Right cardiac atrium (tissue), 5 donors: Measurements from ENCODE around the gene MTRFR. TPM values are rescaled to one million over a fixed set of nuclear protein-coding genes. Genes with fewer than 3 reads are reported as not detected.
A peak's percentile ranks its signal among the peaks of the same experiment; 100 is the strongest.
"Not testable (repeated sequence)": the region's sequence is repeated elsewhere in the genome, so short reads cannot be mapped to it uniquely, and the experiment has no call there.

Experiments used
- ATAC-seq, 2 donors: fragments of 200-7000 bp; cut with Tn5 transposase; one replicate each; pipeline versions ENCODE4 v1.8.0 to v1.9.1; 2020; ENCODE audit warnings: moderate library complexity in 2 of 2, mild to moderate bottlenecking in 1 of 2
- DNase-seq, 3 donors: peaks; one replicate each; pipeline ENCODE4 v3.0.0-alpha.2; 2020
- H3K27ac ChIP-seq: one replicate; pipeline ENCODE4 v1.5.1; 2013; ENCODE audit warnings: mild to moderate bottlenecking, low read length, control low read depth, moderate library complexity
- H3K27me3 ChIP-seq: one replicate; pipeline ENCODE4 v1.6.1; 2013; ENCODE audit not compliant: control insufficient read depth, insufficient read depth
- H3K4me1 ChIP-seq: one replicate; pipeline ENCODE4 v1.6.1; 2013; ENCODE audit warnings: low read length; ENCODE audit not compliant: control insufficient read depth, insufficient read depth
- H3K4me3 ChIP-seq: one replicate; pipeline ENCODE4 v1.5.1; 2013; ENCODE audit warnings: low read length, control low read depth
- H3K9me3 ChIP-seq: one replicate; pipeline ENCODE4 v1.6.1; 2013; ENCODE audit warnings: low read length; ENCODE audit not compliant: control insufficient read depth
- WGBS: extraction: QIAGEN DNeasy Blood & Tissue Kit; methylation state at CpG from one replicate; pipeline ENCODE4 v1.1.7; 2013; 5-methylcytosine and 5-hydroxymethylcytosine counted together
- intact Hi-C, 4 donors: fragments of 100-400 bp; cut with DNase I; formaldehyde crosslinking; loops; one replicate each; pipeline versions ENCODE4 v1.11.0 to v1.14.0; 2022 to 2023
- polyA plus RNA-seq: library from polyadenylated mRNA; stranded (reverse); fragments of 200-250 nt; gene quantifications from one replicate; pipeline ENCODE4 v1.2.3, GENCODE V29; 2013
- total RNA-seq, 4 donors: library from RNA; stranded (reverse); fragmentation: NEBNext Ultra II Directional; extraction: Animal tissue kit (Norgen Biotek cat#: 25700); gene quantifications; one replicate each; pipeline ENCODE4 v1.2.1, GENCODE V29; 2021
- donor health status: healthy with polysubstance abuse.
- donor health status: DM: no; HTN: yes; CAD: no.
- donor health status: DM: no; HTN: no; CAD: no.
- donor health status: DM: no; HTN: yes; CAD: no; lungs with severe emphysema.
- donor health status: DM: yes; HTN: yes; CAD: no.

The MTRFR gene
- total and polyA plus RNA-seq, 5 donors = 9.5 to 14.1 (median 11.3) TPM

- Histone ChIP-seq H3K4me3 (peak overlapping the region; percentile 34), H3K9me3 (no peaks in the 10 kb centered on the region), H3K4me1 (peaks cover 3% of the 10 kb centered on the region), H3K27me3 (no peaks in the 10 kb centered on the region), H3K27ac (no peak overlapping the region)
- 24% methylated on average over 5 of the region's 5 CpGs for WGBS
- intact Hi-C loops = loop anchor here in 3 of 4 donors (5.0 to 10.0 kb wide), 4 partner anchors 187 to 367 kb away; partner anchors contain the start of genes ARL6IP4 (in 1 of the 3) and OGFOD2 (in 1 of the 3)
- no peak for ATAC-seq
- no peak for DNase-seq
These were observed 1.3 kb upstream of the MTRFR start for GRCh38 chr12:123231931-123232330.

GRCh38 chr12:123232472-123232806, 797 bp upstream of the MTRFR start:
- ATAC-seq (peak; percentile 4 to 28), DNase-seq (no peak)
- peaks cover 3% of the 10 kb centered on the region for H3K4me1 ChIP-seq
- peak overlapping the region; percentile 34 for H3K4me3 ChIP-seq
- H3K27ac ChIP-seq = peak overlapping the region; percentile 61
- H3K27me3 ChIP-seq = no peaks in the 10 kb centered on the region
- WGBS = under 1% methylated on average over 15 of the region's 15 CpGs
- intact Hi-C loops = loop anchor here in 3 of 4 donors (5.0 to 10.0 kb wide), 4 partner anchors 188 to 368 kb away; partner anchors contain the start of genes ARL6IP4 (in 1 of the 3) and OGFOD2 (in 1 of the 3)
- H3K9me3 ChIP-seq = no peaks in the 10 kb centered on the region

GRCh38 chr12:123233505-123234308, 471 bp downstream of the MTRFR start:
- peaks cover 3% of the 10 kb centered on the region for H3K4me1 ChIP-seq
- peak in 2 of 3 donors; percentile 52 to 64 for DNase-seq
- peak; percentile 20 to 32 for ATAC-seq
- peak overlapping the region; percentile 75 for H3K27ac ChIP-seq
- WGBS = 8% methylated on average over 42 of the region's 42 CpGs
- no peaks in the 10 kb centered on the region for H3K9me3 ChIP-seq
- intact Hi-C loops = loop anchor here in 3 of 4 donors (5.0 to 10.0 kb wide), 4 partner anchors 189 to 369 kb away; partner anchors contain the start of genes ARL6IP4 (in 1 of the 3) and OGFOD2 (in 1 of the 3)
- H3K4me3 ChIP-seq = peak overlapping the region; percentile 88
- H3K27me3 ChIP-seq = no peaks in the 10 kb centered on the region

GRCh38 chr12:123237646-123238329, 4.6 kb downstream of the MTRFR start:
- intact Hi-C loops = loop anchor here in 3 of 4 donors (10.0 kb wide), 3 partner anchors 193 to 373 kb away; partner anchors contain the start of gene ARL6IP4 (in 1 of the 3)
- Histone ChIP-seq H3K9me3 (no peaks in the 10 kb centered on the region), H3K27me3 (no peaks in the 10 kb centered on the region), H3K4me3 (no peak overlapping the region), H3K4me1 (peaks cover 6% of the 10 kb centered on the region), H3K27ac (no peak overlapping the region)
- WGBS = 58% methylated on average over 6 of the region's 6 CpGs
- no peak for ATAC-seq
- DNase-seq = peak; percentile 70 to 88 (median 79)

- no peak for ATAC-seq
- Histone ChIP-seq H3K4me3 (no peak overlapping the region), H3K4me1 (peaks cover 6% of the 10 kb centered on the region), H3K9me3 (no peaks in the 10 kb centered on the region), H3K27me3 (no peaks in the 10 kb centered on the region), H3K27ac (no peak overlapping the region)
- WGBS = 60% methylated on average over 2 of the region's 2 CpGs
- intact Hi-C loops = loop anchor here in 3 of 4 donors (10.0 kb wide), 3 partner anchors 194 to 374 kb away; partner anchors contain the start of gene ARL6IP4 (in 1 of the 3)
- DNase-seq = no peak
These were observed 5.1 kb downstream of the MTRFR start for GRCh38 chr12:123238330-123238682.

GRCh38 chr12:123238961-123239360, 5.7 kb downstream of the MTRFR start:
- Histone ChIP-seq H3K4me1 (peaks cover 6% of the 10 kb centered on the region), H3K27ac (no peak overlapping the region), H3K9me3 (no peaks in the 10 kb centered on the region), H3K4me3 (no peak overlapping the region), H3K27me3 (no peaks in the 10 kb centered on the region)
- ATAC-seq (no peak), DNase-seq (no peak)
- intact Hi-C loops = loop anchor here in 3 of 4 donors (10.0 kb wide), 3 partner anchors 194 to 374 kb away; partner anchors contain the start of gene ARL6IP4 (in 1 of the 3)
- WGBS = 86% methylated on average over 6 of the region's 6 CpGs

- intact Hi-C loops = loop anchor here in 1 of 4 donors (5.0 to 10.0 kb wide), 2 partner anchors 260 to 608 kb away; partner anchors contain the start of gene ARL6IP4
- peak in 1 of 3 donors; percentile 14 for DNase-seq
- 24% methylated on average over 11 of the region's 11 CpGs for WGBS
- Histone ChIP-seq H3K27ac (peak overlapping the region; percentile 34), H3K4me1 (peaks cover 6% of the 10 kb centered on the region), H3K4me3 (no peak overlapping the region), H3K9me3 (no peaks in the 10 kb centered on the region), H3K27me3 (no peaks in the 10 kb centered on the region)
- peak; percentile 70 to 82 for ATAC-seq
These were observed 9.1 kb downstream of the MTRFR start for GRCh38 chr12:123242116-123242904.

GRCh38 chr12:123243671-123244262, 10.5 kb downstream of the MTRFR start:
- Histone ChIP-seq H3K4me3 (no peak overlapping the region), H3K27ac (no peak overlapping the region), H3K4me1 (peaks cover 6% of the 10 kb centered on the region), H3K27me3 (no peaks in the 10 kb centered on the region), H3K9me3 (no peaks in the 10 kb centered on the region)
- ATAC-seq (no peak), DNase-seq (no peak)
- WGBS = 75% methylated on average over 7 of the region's 7 CpGs
- intact Hi-C loops = loop anchor here in 1 of 4 donors (5.0 to 10.0 kb wide), 2 partner anchors 261 to 609 kb away; partner anchors contain the start of gene ARL6IP4

- no peak overlapping the region for H3K4me3 ChIP-seq
- H3K9me3 ChIP-seq = no peaks in the 10 kb centered on the region
- intact Hi-C loops = loop anchor here in 1 of 4 donors (10.0 kb wide), 1 partner anchor 611 kb away; no protein-coding TSS in a partner anchor
- H3K27me3 ChIP-seq = no peaks in the 10 kb centered on the region
- ATAC-seq (no peak), DNase-seq (no peak)
- no peak overlapping the region for H3K27ac ChIP-seq
- WGBS = 84% methylated on average over 3 of the region's 3 CpGs
- H3K4me1 ChIP-seq = peaks cover 8% of the 10 kb centered on the region
These were observed 12.4 kb downstream of the MTRFR start for GRCh38 chr12:123245678-123246077.

GRCh38 chr12:123248129-123248528, 14.9 kb downstream of the MTRFR start:
- not testable (repeated sequence) for ATAC-seq, H3K27me3 ChIP-seq, H3K4me3 ChIP-seq, H3K4me1 ChIP-seq, H3K27ac ChIP-seq, DNase-seq, H3K9me3 ChIP-seq
- intact Hi-C loops = loop anchor here in 1 of 4 donors (10.0 kb wide), 1 partner anchor 613 kb away; no protein-coding TSS in a partner anchor
- WGBS = 99% methylated on average over 2 of the region's 2 CpGs
